Measurements from ENCODE around the gene SETD3. TPM values are rescaled to one million over a fixed set of nuclear protein-coding genes. Genes with fewer than 3 reads are reported as not detected.

Gene SETD3
- total RNA-seq, 6 experiments from 2014 or later = 24.7 to 42.0 (median 28.8) TPM

GRCh38 chr14:99497341-99497740 lies 16.7 kb upstream of the SETD3 start:
- no peaks in the 10 kb centered on the region for H3K9me3 ChIP-seq
- WGBS (ENCODE audit: insufficient coverage, low coverage, low lambda C conversion rate, missing lambda C conversion rate) = 84% methylated on average over 2 of the region's 2 CpGs
- H3K27me3 ChIP-seq = no peaks in the 10 kb centered on the region
- intact Hi-C loops (cut with DNase I) = no loop called here
- H3K4me1 ChIP-seq = no peaks in the 10 kb centered on the region
- ATAC-seq = no peak
- H3K4me3 ChIP-seq = no peak overlapping the region
- DNase-seq = no peak
- no peak overlapping the region for H3K27ac ChIP-seq
- no peak for TF ChIP-seq CTCF (IDR thresholded peaks at IDR 0.05)
- no peak for TF ChIP-seq POLR2A (IDR thresholded peaks at IDR 0.05)
- H3K36me3 ChIP-seq = peaks cover 0 to 83% (median 20%) of the 10 kb centered on the region in 4 donors

- Histone ChIP-seq H3K4me3 (no peak overlapping the region), H3K36me3 (no peaks in the 10 kb centered on the region), H3K27me3 (no peaks in the 10 kb centered on the region), H3K9me3 (no peaks in the 10 kb centered on the region), H3K27ac (no peak overlapping the region), H3K4me1 (peaks cover 0 to 29% (median under 1%) of the 10 kb centered on the region in 4 donors)
- ATAC-seq = no peak
- WGBS (ENCODE audit: insufficient coverage, low coverage, low lambda C conversion rate, missing lambda C conversion rate) = 55% methylated on average over 2 of the region's 2 CpGs
- TF ChIP-seq POLR2A (IDR thresholded peaks at IDR 0.05) = no peak
- no peak for TF ChIP-seq CTCF (IDR thresholded peaks at IDR 0.05)
- intact Hi-C loops (cut with DNase I) = no loop called here
- no peak for DNase-seq
Observed at GRCh38 chr14:99484106-99484505, 3.4 kb upstream of the SETD3 start.

GRCh38 chr14:99481745-99482099 lies 1.1 kb upstream of the SETD3 start:
- TF ChIP-seq POLR2A (IDR thresholded peaks at IDR 0.05) (no peak), CTCF (IDR thresholded peaks at IDR 0.05) (no peak)
- Histone ChIP-seq H3K4me3 (peak overlapping the region; percentile 78 to 86 (median 83)), H3K27me3 (no peaks in the 10 kb centered on the region), H3K9me3 (no peaks in the 10 kb centered on the region), H3K27ac (peak overlapping the region; percentile 73 to 82 (median 74)), H3K36me3 (no peaks in the 10 kb centered on the region), H3K4me1 (peaks cover 0 to 30% (median 7%) of the 10 kb centered on the region in 4 donors)
- no peak for DNase-seq
- intact Hi-C loops (cut with DNase I) = no loop called here
- 1% methylated on average over 9 of the region's 17 CpGs for WGBS (ENCODE audit: insufficient coverage, low coverage, low lambda C conversion rate, missing lambda C conversion rate)
- ATAC-seq = peak in 1 of 4 donors; percentile 0

GRCh38 chr14:99480917-99481744 lies 472 bp upstream of the SETD3 start, which contains the start of gene CCNK:
CCNK (plus strand) TSS chr14:99481409; CDS start chr14:99492678, 11,269 bp downstream.
- no peaks in the 10 kb centered on the region for H3K9me3 ChIP-seq
- peak within 1 kb of the TSS; percentile 73 to 82 (median 74) for H3K27ac ChIP-seq
- H3K4me1 ChIP-seq = peaks cover 0 to 30% (median 7%) of the 10 kb centered on the region in 4 donors
- H3K4me3 ChIP-seq = peak within 1 kb of the TSS; percentile 78 to 86 (median 83)
- DNase-seq (peak; percentile 100), ATAC-seq (peak; percentile 94 to 98 (median 95))
- no peaks in the 10 kb centered on the region for H3K27me3 ChIP-seq
- H3K36me3 ChIP-seq = no peaks in the 10 kb centered on the region
- TF ChIP-seq CTCF (IDR thresholded peaks at IDR 0.05) = no peak
- TF ChIP-seq POLR2A (IDR thresholded peaks at IDR 0.05) = peak; percentile 89
- WGBS (ENCODE audit: insufficient coverage, low coverage, low lambda C conversion rate, missing lambda C conversion rate) = 0% methylated on average over 18 of the region's 82 CpGs
- intact Hi-C loops (cut with DNase I) = no loop called here

Data from right lobe of liver (tissue), 6 donors.